ENCODE data around the gene CEP164. TPM values are rescaled to one million over a fixed set of nuclear protein-coding genes. Genes with fewer than 3 reads are reported as not detected.

Gene CEP164
- total and polyA plus RNA-seq, 2 of the 8 experiments (the other 6 are each of a cell fraction or from before 2014, with no cell fraction given): 8.4 to 20.8 TPM

DNA sequence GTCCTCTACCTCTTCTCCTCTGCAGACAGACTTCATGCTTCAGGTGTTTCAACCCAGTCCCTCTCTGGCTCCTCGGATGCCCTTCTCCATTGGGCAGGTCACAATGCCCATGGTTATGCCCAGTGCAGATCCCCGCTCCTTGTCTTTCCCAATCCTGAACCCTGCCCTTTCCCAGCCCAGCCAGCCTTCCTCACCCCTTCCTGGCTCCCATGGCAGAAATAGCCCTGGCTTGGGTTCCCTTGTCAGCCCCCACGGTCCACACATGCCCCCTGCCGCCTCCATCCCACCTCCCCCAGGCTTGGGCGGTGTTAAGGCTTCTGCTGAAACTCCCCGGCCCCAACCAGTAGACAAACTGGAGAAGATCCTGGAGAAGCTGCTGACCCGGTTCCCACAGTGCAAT is 45.8 kb upstream of the CEP164 start:
- H3K14ac ChIP-seq (ENCODE audit: insufficient read length): no peak overlapping the region
- no peak overlapping the region for H2BK12ac ChIP-seq (ENCODE audit: low read depth, low read length)
- H3K18ac ChIP-seq (ENCODE audit: extremely low read depth, low read length): no peak overlapping the region
- no peaks in the 10 kb centered on the region for H4K20me1 ChIP-seq (replicated peaks in 1 of 2; ENCODE audit: control insufficient read depth in 1 of 2, insufficient read depth in 2 of 2, low read length in 2 of 2)
- H3K4me2 ChIP-seq (ENCODE audit: insufficient read depth in 1 of 2, low read depth in 2 of 2, low read length in 2 of 2): no peak overlapping the region
- no peak overlapping the region for H3K27ac ChIP-seq (ENCODE audit: low read depth, low read length)
- H3K27me3 ChIP-seq (replicated peaks in 1 of 4; ENCODE audit: control insufficient read depth in 3 of 4, extremely low read depth in 1 of 4, insufficient read depth in 3 of 4, low read length in 3 of 4): no peaks in the 10 kb centered on the region
- H4K91ac ChIP-seq (replicated peaks; ENCODE audit: insufficient read length, low read length): no peak overlapping the region
- H3K23me2 ChIP-seq (ENCODE audit: low read depth, low read length): no peaks in the 10 kb centered on the region
- H3K36me3 ChIP-seq (ENCODE audit: control insufficient read depth in 2 of 4, insufficient read depth in 4 of 4, low read length in 3 of 4): peaks cover 18 to 54% (median 29%) of the 10 kb centered on the region in 4 experiments
- CTCF ChIA-PET (ENCODE audit: partially characterized antibody): interaction anchor here (0.7 kb wide), 1 partner anchor 543 kb away, joined by 4 read pairs; the partner anchor contains the start of gene FXYD2
- no peak overlapping the region for H2BK15ac ChIP-seq (ENCODE audit: low read length)
- H3K56ac ChIP-seq (replicated peaks; ENCODE audit: insufficient read length, low read depth, low read length): no peak overlapping the region
- no peak overlapping the region for H2BK120ac ChIP-seq (replicated peaks; ENCODE audit: low read depth, low read length)
- no peaks in the 10 kb centered on the region for H3K4me1 ChIP-seq (replicated peaks in 1 of 4; ENCODE audit: control insufficient read depth in 3 of 4, insufficient read depth in 4 of 4, low read length in 3 of 4)
- H2BK5ac ChIP-seq (ENCODE audit: low read depth, low read length): no peak overlapping the region
- no peaks in the 10 kb centered on the region for H3K9me3 ChIP-seq (ENCODE audit: insufficient read depth in 2 of 2, low read depth in 1 of 2, low read length in 1 of 2)
- H3K4ac ChIP-seq (replicated peaks; ENCODE audit: insufficient read length, low read depth, low read length): no peak overlapping the region
- POLR2A ChIA-PET (ENCODE audit: partially characterized antibody): no interaction called here
- H3K79me1 ChIP-seq (ENCODE audit: low read depth, low read length): no peaks in the 10 kb centered on the region
- no peak overlapping the region for H2AK5ac ChIP-seq (ENCODE audit: low read depth, low read length)
- H2BK20ac ChIP-seq (ENCODE audit: low read length): no peak overlapping the region
- 90% methylated on average over 7 of the region's 7 CpGs; no CpG with 5 or more reads in 1 of the 2 experiments for WGBS, 2 experiments (ENCODE audit: extremely low coverage in 1 of 2, insufficient coverage in 1 of 2, insufficient read length in 1 of 2, insufficient replicate concordance in 2 of 2, low coverage in 1 of 2, low lambda C conversion rate in 2 of 2, missing lambda C conversion rate in 1 of 2)
- FAIRE-seq (no peak), DNase-seq (ENCODE audit: low read depth in 1 of 2, low spot score in 2 of 2) (no peak)
- no peak overlapping the region for H3K9ac ChIP-seq (replicated peaks in 1 of 4; ENCODE audit: extremely low read depth in 1 of 4, low read depth in 3 of 4, low read length in 3 of 4)
- no peak overlapping the region for H3K4me3 ChIP-seq (ENCODE audit: extremely low read depth in 1 of 4, insufficient read depth in 2 of 4, low read depth in 3 of 4, low read length in 4 of 4)
- no peaks in the 10 kb centered on the region for H3K79me2 ChIP-seq (ENCODE audit: control insufficient read depth in 1 of 2, insufficient read depth in 2 of 2, low read length in 2 of 2)
- no peak overlapping the region for H4K5ac ChIP-seq (ENCODE audit: insufficient read length, low read depth, low read length)
- H2AFZ ChIP-seq (ENCODE audit: low read length): no peak overlapping the region
- H3K23ac ChIP-seq (ENCODE audit: insufficient read length): no peak overlapping the region
- H4K8ac ChIP-seq (ENCODE audit: extremely low read depth, insufficient read depth, low read length): no peak overlapping the region
- TF ChIP-seq, protein P1, sequence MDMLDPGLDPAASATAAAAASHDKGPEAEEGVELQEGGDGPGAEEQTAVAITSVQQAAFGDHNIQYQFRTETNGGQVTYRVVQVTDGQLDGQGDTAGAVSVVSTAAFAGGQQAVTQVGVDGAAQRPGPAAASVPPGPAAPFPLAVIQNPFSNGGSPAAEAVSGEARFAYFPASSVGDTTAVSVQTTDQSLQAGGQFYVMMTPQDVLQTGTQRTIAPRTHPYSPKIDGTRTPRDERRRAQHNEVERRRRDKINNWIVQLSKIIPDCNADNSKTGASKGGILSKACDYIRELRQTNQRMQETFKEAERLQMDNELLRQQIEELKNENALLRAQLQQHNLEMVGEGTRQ (IDR thresholded peaks at IDR 0.05; ENCODE audit: low read length): no peak
- TF ChIP-seq HDAC6 (IDR thresholded peaks at IDR 0.05; ENCODE audit: low read depth, low read length) (no peak), CHD2 (IDR thresholded peaks at IDR 0.05; ENCODE audit: low read length) (no peak), RXRA (IDR thresholded peaks at IDR 0.05; ENCODE audit: insufficient read depth, low read depth, low read length) (no peak), MAFK (IDR thresholded peaks at IDR 0.05; ENCODE audit: low read depth, low read length) (no peak), ASH2L (IDR thresholded peaks at IDR 0.05; ENCODE audit: low read length) (no peak), TEAD4 (IDR thresholded peaks at IDR 0.05; ENCODE audit: low read depth, low read length) (no peak)
- TF ChIP-seq, protein P2, sequence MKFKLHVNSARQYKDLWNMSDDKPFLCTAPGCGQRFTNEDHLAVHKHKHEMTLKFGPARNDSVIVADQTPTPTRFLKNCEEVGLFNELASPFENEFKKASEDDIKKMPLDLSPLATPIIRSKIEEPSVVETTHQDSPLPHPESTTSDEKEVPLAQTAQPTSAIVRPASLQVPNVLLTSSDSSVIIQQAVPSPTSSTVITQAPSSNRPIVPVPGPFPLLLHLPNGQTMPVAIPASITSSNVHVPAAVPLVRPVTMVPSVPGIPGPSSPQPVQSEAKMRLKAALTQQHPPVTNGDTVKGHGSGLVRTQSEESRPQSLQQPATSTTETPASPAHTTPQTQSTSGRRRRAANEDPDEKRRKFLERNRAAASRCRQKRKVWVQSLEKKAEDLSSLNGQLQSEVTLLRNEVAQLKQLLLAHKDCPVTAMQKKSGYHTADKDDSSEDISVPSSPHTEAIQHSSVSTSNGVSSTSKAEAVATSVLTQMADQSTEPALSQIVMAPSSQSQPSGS (IDR thresholded peaks at IDR 0.05; ENCODE audit: low read length): no peak
- TF ChIP-seq, protein P3, sequence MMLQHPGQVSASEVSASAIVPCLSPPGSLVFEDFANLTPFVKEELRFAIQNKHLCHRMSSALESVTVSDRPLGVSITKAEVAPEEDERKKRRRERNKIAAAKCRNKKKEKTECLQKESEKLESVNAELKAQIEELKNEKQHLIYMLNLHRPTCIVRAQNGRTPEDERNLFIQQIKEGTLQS (IDR thresholded peaks at IDR 0.05; ENCODE audit: insufficient read depth, low read depth, low read length): no peak
